ENCODE results near the gene ZBTB47. TPM values are rescaled to one million over a fixed set of nuclear protein-coding genes. Genes with fewer than 3 reads are reported as not detected.

The ZBTB47 gene
- polyA plus RNA-seq, 1 donor (not counting 4 experiments of a cell fraction or from before 2014, with no cell fraction given) = 5.1 TPM

DNA sequence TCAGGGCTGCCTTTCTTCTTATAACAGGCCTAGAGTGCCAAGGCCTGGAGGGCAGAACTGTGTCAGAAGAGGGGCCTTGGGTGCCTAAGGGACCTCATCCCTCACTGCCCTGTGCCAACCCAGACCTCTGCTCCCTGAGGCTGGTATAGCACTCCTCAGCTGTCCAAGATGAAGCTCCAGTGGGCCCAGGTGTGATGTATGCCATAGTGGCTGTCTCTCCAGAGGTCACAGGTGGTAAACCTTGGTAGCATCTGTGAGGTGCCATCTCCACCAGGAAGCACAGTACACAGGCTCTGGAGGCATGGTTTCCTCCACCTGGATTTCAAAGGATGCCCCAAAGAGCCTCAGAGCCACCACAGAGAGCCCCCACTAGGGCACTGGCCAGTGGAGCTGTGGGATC lies 19.6 kb downstream of the ZBTB47 start:
- no peak overlapping the region for H3K4me2 ChIP-seq (ENCODE audit: control insufficient read depth, extremely low read depth, insufficient read depth, low read depth, low read length)
- H3K9ac ChIP-seq (ENCODE audit: control insufficient read depth, extremely low read depth, insufficient read depth, low read length) = no peak overlapping the region
- DNase-seq (ENCODE audit: low read depth, low spot score) = no peak
- no peaks in the 10 kb centered on the region for H3K79me2 ChIP-seq (ENCODE audit: control insufficient read depth, insufficient read depth, low read length)
- no peak overlapping the region for H3K4me3 ChIP-seq (ENCODE audit: control insufficient read depth in 2 of 3, extremely low read depth in 1 of 3, insufficient read depth in 2 of 3, low read depth in 1 of 3, low read length in 3 of 3)
- dilution Hi-C loops (cut with MboI; ENCODE audit: extremely low pct_ligation_motif_present, low sequenced_read_pairs) = no loop called here
- FAIRE-seq = no peak
- TF ChIP-seq EZH2 (IDR thresholded peaks at IDR 0.05; ENCODE audit: low read length) = no peak
- TF ChIP-seq, protein P1, sequence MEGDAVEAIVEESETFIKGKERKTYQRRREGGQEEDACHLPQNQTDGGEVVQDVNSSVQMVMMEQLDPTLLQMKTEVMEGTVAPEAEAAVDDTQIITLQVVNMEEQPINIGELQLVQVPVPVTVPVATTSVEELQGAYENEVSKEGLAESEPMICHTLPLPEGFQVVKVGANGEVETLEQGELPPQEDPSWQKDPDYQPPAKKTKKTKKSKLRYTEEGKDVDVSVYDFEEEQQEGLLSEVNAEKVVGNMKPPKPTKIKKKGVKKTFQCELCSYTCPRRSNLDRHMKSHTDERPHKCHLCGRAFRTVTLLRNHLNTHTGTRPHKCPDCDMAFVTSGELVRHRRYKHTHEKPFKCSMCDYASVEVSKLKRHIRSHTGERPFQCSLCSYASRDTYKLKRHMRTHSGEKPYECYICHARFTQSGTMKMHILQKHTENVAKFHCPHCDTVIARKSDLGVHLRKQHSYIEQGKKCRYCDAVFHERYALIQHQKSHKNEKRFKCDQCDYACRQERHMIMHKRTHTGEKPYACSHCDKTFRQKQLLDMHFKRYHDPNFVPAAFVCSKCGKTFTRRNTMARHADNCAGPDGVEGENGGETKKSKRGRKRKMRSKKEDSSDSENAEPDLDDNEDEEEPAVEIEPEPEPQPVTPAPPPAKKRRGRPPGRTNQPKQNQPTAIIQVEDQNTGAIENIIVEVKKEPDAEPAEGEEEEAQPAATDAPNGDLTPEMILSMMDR (optimal IDR thresholded peaks at IDR 0.05 in 1 of 3, IDR thresholded peaks at IDR 0.05 in 1 of 3, conservative IDR thresholded peaks at IDR 0.05 in 1 of 3; ENCODE audit: extremely low read depth in 1 of 3, insufficient read depth in 2 of 3, low read length in 3 of 3) = no peak
- H3K4me1 ChIP-seq (ENCODE audit: control insufficient read depth, extremely low read depth, insufficient read depth, low read length) = no peaks in the 10 kb centered on the region
- no peaks in the 10 kb centered on the region for H3K36me3 ChIP-seq (ENCODE audit: control insufficient read depth in 2 of 2, extremely low read depth in 1 of 2, insufficient read depth in 2 of 2, low read length in 2 of 2)
- no peaks in the 10 kb centered on the region for H3K9me1 ChIP-seq (ENCODE audit: control insufficient read depth, extremely low read depth, insufficient read depth, low read length)
- no peak overlapping the region for H2AFZ ChIP-seq (ENCODE audit: control insufficient read depth, low read length)
- no peak overlapping the region for H3K27ac ChIP-seq (ENCODE audit: control insufficient read depth, insufficient read depth, low read length)
- H3K27me3 ChIP-seq (ENCODE audit: control insufficient read depth, extremely low read depth, insufficient read depth, low read length) = no peaks in the 10 kb centered on the region
- no peaks in the 10 kb centered on the region for H4K20me1 ChIP-seq (ENCODE audit: control insufficient read depth, extremely low read depth, insufficient read depth, low read length)
- peaks cover 3% of the 10 kb centered on the region for H3K9me3 ChIP-seq (ENCODE audit: control insufficient read depth, low read depth, low read length)

DNA sequence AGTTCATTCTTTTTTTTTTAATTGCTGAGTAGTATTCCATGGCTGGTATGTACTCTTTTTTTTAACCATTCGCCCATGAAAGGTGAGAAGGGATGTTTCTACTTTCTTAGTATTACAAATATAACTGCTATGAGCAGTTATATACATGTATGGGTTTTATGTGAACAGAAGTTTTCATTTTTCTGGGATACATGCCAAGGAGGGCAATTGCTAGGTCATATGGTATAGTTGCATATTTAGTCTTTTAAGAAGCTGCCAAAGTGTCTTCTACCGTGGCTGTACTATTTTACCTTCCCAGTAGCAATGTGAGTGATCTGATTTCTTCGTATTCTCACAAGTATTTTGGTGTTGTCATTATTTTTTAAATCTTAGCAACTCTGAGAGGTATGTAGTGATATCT lies 20.6 kb downstream of the ZBTB47 start:
- H3K9me3 ChIP-seq (ENCODE audit: control insufficient read depth, low read depth, low read length) = peaks cover 3% of the 10 kb centered on the region
- no peaks in the 10 kb centered on the region for H4K20me1 ChIP-seq (ENCODE audit: control insufficient read depth, extremely low read depth, insufficient read depth, low read length)
- no peaks in the 10 kb centered on the region for H3K79me2 ChIP-seq (ENCODE audit: control insufficient read depth, insufficient read depth, low read length)
- no peaks in the 10 kb centered on the region for H3K4me1 ChIP-seq (ENCODE audit: control insufficient read depth, extremely low read depth, insufficient read depth, low read length)
- TF ChIP-seq, protein P1 (optimal IDR thresholded peaks at IDR 0.05 in 1 of 3, IDR thresholded peaks at IDR 0.05 in 1 of 3, conservative IDR thresholded peaks at IDR 0.05 in 1 of 3; ENCODE audit: extremely low read depth in 1 of 3, insufficient read depth in 2 of 3, low read length in 3 of 3) = no peak
- TF ChIP-seq EZH2 (IDR thresholded peaks at IDR 0.05; ENCODE audit: low read length) = no peak
- no peaks in the 10 kb centered on the region for H3K27me3 ChIP-seq (ENCODE audit: control insufficient read depth, extremely low read depth, insufficient read depth, low read length)
- no peak overlapping the region for H3K4me3 ChIP-seq (ENCODE audit: control insufficient read depth in 2 of 3, extremely low read depth in 1 of 3, insufficient read depth in 2 of 3, low read depth in 1 of 3, low read length in 3 of 3)
- no peak overlapping the region for H3K4me2 ChIP-seq (ENCODE audit: control insufficient read depth, extremely low read depth, insufficient read depth, low read depth, low read length)
- DNase-seq (ENCODE audit: low read depth, low spot score) (no peak), FAIRE-seq (no peak)
- no peak overlapping the region for H3K27ac ChIP-seq (ENCODE audit: control insufficient read depth, insufficient read depth, low read length)
- no peaks in the 10 kb centered on the region for H3K9me1 ChIP-seq (ENCODE audit: control insufficient read depth, extremely low read depth, insufficient read depth, low read length)
- H3K36me3 ChIP-seq (ENCODE audit: control insufficient read depth in 2 of 2, extremely low read depth in 1 of 2, insufficient read depth in 2 of 2, low read length in 2 of 2) = no peaks in the 10 kb centered on the region
- no peak overlapping the region for H3K9ac ChIP-seq (ENCODE audit: control insufficient read depth, extremely low read depth, insufficient read depth, low read length)
- no peak overlapping the region for H2AFZ ChIP-seq (ENCODE audit: control insufficient read depth, low read length)
- dilution Hi-C loops (cut with MboI; ENCODE audit: extremely low pct_ligation_motif_present, low sequenced_read_pairs) = no loop called here
